Stimulated activated effector memory CD8-positive, alpha-beta T cell treated with anti-CD3 and anti-CD28 coated beads, Interleukin-12 subunit alpha, Interleukin-12 subunit beta, amount 100 ng/mL, for 72 hours (primary cell): Measurements from ENCODE around the gene UBXN10.
"Not testable (repeated sequence)": the region's sequence is repeated elsewhere in the genome, so short reads cannot be mapped to it uniquely, and the experiment has no call there.

Source experiments
- ATAC-seq: fragments of 150-1000 bp; cut with Tn5 transposase; 2 replicates; pipeline ENCODE4 v1.10.0; 2021
- DNase-seq, 2 donors: peaks; one replicate each; pipeline ENCODE4 v3.0.0; 2021 to 2022; ENCODE audit warnings: low spot score in 2 of 2
- H3K27ac Mint-ChIP-seq: one replicate; pipeline ENCODE4 v1.8.0; 2022; ENCODE audit warnings: mild to moderate bottlenecking, mixed read lengths
- H3K36me3 Mint-ChIP-seq: one replicate; pipeline ENCODE4 v1.8.0; 2022; ENCODE audit warnings: mild to moderate bottlenecking, mixed read lengths
- H3K4me1 Mint-ChIP-seq: one replicate; pipeline ENCODE4 v1.8.0; 2022; ENCODE audit warnings: mixed read lengths
- H3K4me3 Mint-ChIP-seq: one replicate; pipeline ENCODE4 v1.8.0; 2022; ENCODE audit warnings: mild to moderate bottlenecking, mixed read lengths
- H3K9me3 Mint-ChIP-seq: one replicate; pipeline ENCODE4 v1.8.0; 2022; ENCODE audit warnings: mixed read lengths

Gene UBXN10

DNA sequence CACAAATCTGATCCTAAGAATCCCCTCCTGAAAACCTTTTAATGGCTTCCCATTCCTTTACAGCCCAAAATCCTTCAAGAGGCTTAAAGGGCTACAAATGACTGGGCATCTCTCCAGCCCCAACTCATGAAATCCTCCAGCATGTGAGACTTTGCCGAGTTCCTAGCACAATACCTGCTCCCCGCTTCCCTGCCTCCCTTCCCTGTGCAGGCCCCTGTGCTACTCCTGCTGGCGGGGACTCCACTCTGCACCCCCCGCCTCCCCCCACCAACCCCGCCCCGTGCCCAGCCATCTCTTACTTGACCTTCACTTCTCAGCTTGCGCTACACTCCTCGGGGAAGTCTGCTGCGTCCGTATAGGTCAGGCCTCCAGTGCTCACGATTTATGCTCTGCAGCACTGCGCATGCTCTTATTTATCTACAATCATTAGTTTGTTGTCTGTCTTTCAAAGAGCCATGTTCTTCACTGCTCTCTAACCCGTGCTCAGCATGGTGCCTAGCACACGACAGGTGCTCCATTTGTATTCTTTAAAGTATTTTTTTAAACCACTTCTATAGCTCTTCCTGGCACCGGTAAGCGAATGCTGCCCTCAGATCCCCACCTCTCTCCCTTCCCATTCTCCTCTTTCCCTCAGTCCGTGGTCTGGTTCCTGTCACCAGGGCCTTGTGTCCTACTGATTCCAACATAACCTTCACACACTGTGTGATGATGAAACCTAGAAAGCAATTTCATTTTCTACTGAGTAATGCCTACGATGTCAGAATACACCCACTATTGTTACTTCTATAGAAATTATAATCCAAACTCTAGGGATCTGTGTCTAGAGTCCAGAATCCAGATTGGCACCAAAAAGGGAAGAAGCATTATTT is 37.9 kb downstream of the UBXN10 start:
- DNase-seq (no peak), ATAC-seq (no peak)
- H3K36me3 Mint-ChIP-seq = no peaks in the 10 kb centered on the region
- H3K4me1 Mint-ChIP-seq = no peaks in the 10 kb centered on the region
- no peak overlapping the region for H3K4me3 Mint-ChIP-seq
- no peaks in the 10 kb centered on the region for H3K9me3 Mint-ChIP-seq
- H3K27ac Mint-ChIP-seq = no peak overlapping the region

- H3K4me3 Mint-ChIP-seq = no peak overlapping the region
- H3K36me3 Mint-ChIP-seq = no peaks in the 10 kb centered on the region
- no peak for ATAC-seq
- H3K4me1 Mint-ChIP-seq = no peaks in the 10 kb centered on the region
- H3K9me3 Mint-ChIP-seq = no peaks in the 10 kb centered on the region
- DNase-seq = no peak
- H3K27ac Mint-ChIP-seq = no peak overlapping the region
These were observed 38.6 kb downstream of the UBXN10 start for GRCh38 chr1:20224546-20224945.

- no peak overlapping the region for H3K27ac Mint-ChIP-seq
- no peak overlapping the region for H3K4me3 Mint-ChIP-seq
These were observed 41.8 kb downstream of the UBXN10 start for GRCh38 chr1:20227704-20228103.

DNA sequence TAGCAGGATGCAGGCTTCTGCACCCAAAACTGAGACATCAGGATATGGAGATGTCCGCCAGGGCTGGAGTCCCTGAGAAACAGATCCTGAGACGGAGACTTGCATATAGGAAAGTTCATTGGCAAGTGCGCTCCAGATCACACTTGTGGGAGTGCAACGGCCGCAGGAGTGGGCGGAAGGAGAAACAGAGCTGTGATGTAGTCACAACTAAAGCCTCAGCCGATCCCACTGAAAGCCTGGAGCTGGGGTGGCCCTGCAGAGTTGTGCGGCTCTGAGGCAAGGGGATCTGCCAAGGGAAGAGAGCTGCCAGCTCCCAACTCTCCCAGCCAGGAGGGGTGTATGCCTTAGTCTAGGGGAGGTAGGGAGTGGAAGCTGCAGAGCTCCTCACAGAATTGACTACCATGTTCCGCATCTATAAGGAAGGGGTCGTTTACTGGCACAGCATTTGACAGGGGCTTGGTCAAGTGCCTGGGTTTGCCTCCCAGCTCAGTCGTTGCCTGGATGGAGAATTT is 42.5 kb downstream of the UBXN10 start:
- no peak overlapping the region for H3K27ac Mint-ChIP-seq
- no peaks in the 10 kb centered on the region for H3K36me3 Mint-ChIP-seq
- ATAC-seq = no peak
- H3K9me3 Mint-ChIP-seq = no peaks in the 10 kb centered on the region
- H3K4me3 Mint-ChIP-seq = no peak overlapping the region
- peaks cover under 1% of the 10 kb centered on the region for H3K4me1 Mint-ChIP-seq
- DNase-seq = no peak

More at GRCh38 chr1:20227704-20228103, 41.8 kb downstream of the UBXN10 start:
- Mint-ChIP-seq H3K9me3 (no peaks in the 10 kb centered on the region), H3K36me3 (no peaks in the 10 kb centered on the region), H3K4me1 (no peaks in the 10 kb centered on the region)
- no peak for ATAC-seq
- DNase-seq = no peak

DNA sequence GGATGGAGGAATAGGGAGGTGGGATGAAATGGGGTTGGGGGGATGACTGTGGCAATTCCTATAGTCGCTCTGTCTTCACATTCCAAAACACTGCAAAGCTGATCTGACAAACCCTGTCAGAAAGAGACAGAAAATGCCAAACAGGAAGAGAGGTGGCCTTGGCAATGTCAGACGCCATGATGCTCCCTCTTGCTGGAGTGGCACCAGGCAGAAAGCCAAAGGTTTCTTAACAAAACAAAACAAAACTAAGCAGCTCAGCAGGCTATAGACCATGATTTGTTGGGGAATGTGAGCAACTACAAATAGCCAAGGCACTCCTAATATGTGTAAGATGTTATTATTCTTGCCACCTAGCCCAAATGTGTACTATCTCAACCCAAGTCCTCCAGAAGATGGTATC is 43.3 kb downstream of the UBXN10 start:
- Mint-ChIP-seq H3K27ac (no peak overlapping the region), H3K4me3 (no peak overlapping the region), H3K9me3 (no peaks in the 10 kb centered on the region), H3K4me1 (peaks cover 7% of the 10 kb centered on the region), H3K36me3 (no peaks in the 10 kb centered on the region)
- ATAC-seq = no peak
- no peak for DNase-seq

GRCh38 chr1:20232564-20232963 is 46.7 kb downstream of the UBXN10 start:
- ATAC-seq, H3K36me3 Mint-ChIP-seq, H3K27ac Mint-ChIP-seq, DNase-seq, H3K9me3 Mint-ChIP-seq, H3K4me3 Mint-ChIP-seq, H3K4me1 Mint-ChIP-seq: not testable (repeated sequence)

DNA sequence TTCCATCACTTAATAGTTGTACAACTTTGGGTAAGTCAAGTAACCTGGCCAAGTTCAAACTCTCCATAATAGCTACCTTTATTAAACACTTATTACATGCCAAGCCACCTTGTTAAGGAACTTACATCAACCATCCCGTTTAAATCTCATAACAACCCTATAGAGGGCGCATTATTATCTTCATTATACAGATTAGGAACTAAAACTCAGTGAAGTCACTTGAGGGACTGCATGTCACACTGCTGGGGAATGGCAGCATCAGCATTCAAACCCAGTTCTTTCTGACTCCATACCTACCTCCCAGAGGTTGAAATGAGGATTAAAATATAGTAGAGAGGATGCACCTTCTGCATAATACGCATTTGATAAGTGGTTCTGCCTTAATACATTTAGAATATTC is 47.5 kb downstream of the UBXN10 start:
- no peaks in the 10 kb centered on the region for H3K9me3 Mint-ChIP-seq
- no peak overlapping the region for H3K4me3 Mint-ChIP-seq
- H3K27ac Mint-ChIP-seq = no peak overlapping the region
- ATAC-seq (peak; percentile 52), DNase-seq (no peak)
- peaks cover 7% of the 10 kb centered on the region for H3K4me1 Mint-ChIP-seq
- no peaks in the 10 kb centered on the region for H3K36me3 Mint-ChIP-seq

- H3K36me3 Mint-ChIP-seq = no peaks in the 10 kb centered on the region
- H3K4me3 Mint-ChIP-seq = no peak overlapping the region
- H3K9me3 Mint-ChIP-seq = no peaks in the 10 kb centered on the region
- H3K4me1 Mint-ChIP-seq = peaks cover 7% of the 10 kb centered on the region
- ATAC-seq = no peak
- no peak overlapping the region for H3K27ac Mint-ChIP-seq
- DNase-seq = no peak
These were observed 48.0 kb downstream of the UBXN10 start for GRCh38 chr1:20233866-20234265.

DNA sequence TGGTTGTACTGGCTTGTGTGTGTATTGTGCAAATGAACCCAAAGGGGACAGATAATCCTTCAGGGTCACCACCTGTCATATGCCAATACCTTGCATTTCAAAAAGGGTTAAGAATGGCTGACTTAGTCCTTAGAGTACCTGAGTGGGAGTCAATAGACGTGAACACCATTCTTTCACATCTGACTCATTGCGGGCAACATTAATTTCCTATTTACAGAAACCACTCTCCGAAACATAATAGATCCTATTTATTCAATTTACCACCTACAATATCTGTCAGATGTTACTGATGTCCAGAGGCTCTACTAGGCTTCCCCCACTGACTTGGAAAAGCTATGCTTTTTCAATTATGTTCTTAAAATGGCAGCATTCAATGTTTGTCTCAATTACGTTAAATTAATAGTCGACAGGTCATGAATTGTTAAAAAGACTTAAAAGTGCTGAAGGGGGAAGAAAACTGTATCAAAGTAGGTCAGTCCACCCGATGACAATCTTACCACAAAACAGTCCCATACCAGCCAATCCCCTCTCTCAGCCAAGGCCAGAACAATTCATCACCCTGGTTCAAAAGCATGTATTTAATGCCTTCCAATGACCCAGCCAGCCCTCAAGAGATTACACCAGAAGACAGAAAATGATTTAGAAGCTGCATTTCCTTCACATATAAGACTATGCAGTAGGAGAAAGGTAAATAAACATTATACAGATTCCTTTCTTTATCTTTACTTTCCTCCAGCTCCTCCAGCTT is 49.1 kb downstream of the UBXN10 start:
- ATAC-seq (no peak), DNase-seq (no peak)
- no peaks in the 10 kb centered on the region for H3K36me3 Mint-ChIP-seq
- peaks cover 7% of the 10 kb centered on the region for H3K4me1 Mint-ChIP-seq
- H3K4me3 Mint-ChIP-seq = no peak overlapping the region
- H3K9me3 Mint-ChIP-seq = no peaks in the 10 kb centered on the region
- no peak overlapping the region for H3K27ac Mint-ChIP-seq

DNA sequence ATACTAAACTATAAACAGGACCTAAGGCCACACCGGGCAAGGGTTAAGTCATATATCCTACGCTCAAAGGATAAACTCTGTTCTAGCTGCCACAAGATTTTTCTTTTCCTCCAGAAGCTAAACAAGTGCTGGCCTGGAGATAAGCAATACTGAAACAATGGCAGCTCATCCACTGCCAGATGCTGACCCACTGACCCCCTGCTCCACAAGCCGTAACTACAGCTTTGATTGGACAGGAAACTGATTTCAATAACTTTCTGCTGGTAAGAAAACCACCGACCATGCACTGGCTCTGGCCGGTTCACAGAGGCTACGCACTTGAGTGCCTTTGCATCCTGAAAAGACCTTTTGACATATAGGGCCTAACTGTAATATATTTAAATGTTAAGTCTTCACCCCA is 51.8 kb downstream of the UBXN10 start:
- H3K9me3 Mint-ChIP-seq = no peaks in the 10 kb centered on the region
- DNase-seq (no peak), ATAC-seq (no peak)
- peaks cover 7% of the 10 kb centered on the region for H3K4me1 Mint-ChIP-seq
- no peaks in the 10 kb centered on the region for H3K36me3 Mint-ChIP-seq
- no peak overlapping the region for H3K4me3 Mint-ChIP-seq
- H3K27ac Mint-ChIP-seq = no peak overlapping the region

DNA sequence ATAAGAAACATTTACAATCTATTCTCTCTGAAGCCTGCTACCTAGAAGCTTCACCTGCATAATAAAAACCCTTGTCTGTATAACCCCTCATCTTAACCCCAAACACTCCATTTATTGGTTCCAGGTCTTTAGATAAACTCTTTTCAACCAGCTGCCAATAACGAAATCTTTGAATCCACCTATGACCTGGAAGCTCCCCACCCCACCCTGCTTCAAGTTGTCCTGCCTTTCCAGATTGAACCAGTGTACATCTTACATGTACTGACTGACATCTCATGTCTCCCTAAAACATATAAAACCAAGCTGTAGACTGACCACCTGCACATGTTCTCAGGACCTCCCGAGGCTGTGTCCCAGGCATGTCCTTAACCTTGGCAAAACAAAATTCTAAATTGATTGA is 54.1 kb downstream of the UBXN10 start:
- H3K27ac Mint-ChIP-seq = no peak overlapping the region
- H3K9me3 Mint-ChIP-seq = no peaks in the 10 kb centered on the region
- no peak for ATAC-seq
- H3K4me3 Mint-ChIP-seq = no peak overlapping the region
- no peak for DNase-seq
- H3K36me3 Mint-ChIP-seq = no peaks in the 10 kb centered on the region
- no peaks in the 10 kb centered on the region for H3K4me1 Mint-ChIP-seq

- ATAC-seq (no peak), DNase-seq (no peak)
- no peaks in the 10 kb centered on the region for H3K36me3 Mint-ChIP-seq
- H3K4me3 Mint-ChIP-seq = no peak overlapping the region
- H3K9me3 Mint-ChIP-seq = no peaks in the 10 kb centered on the region
- H3K27ac Mint-ChIP-seq = no peak overlapping the region
- no peaks in the 10 kb centered on the region for H3K4me1 Mint-ChIP-seq
These were observed 57.1 kb downstream of the UBXN10 start for GRCh38 chr1:20242890-20243479.
